H1 (cell line): ENCODE results near the gene CSF3. TPM values are rescaled to one million over a fixed set of nuclear protein-coding genes. Genes with fewer than 3 reads are reported as not detected.

Experiments
- CTCF ChIA-PET: fragments of 300-600 bp; sonication (Branson Sonifier 250); formaldehyde crosslinking; loops from one replicate; lab custom pipeline; 2021; ENCODE audit not compliant: partially characterized antibody; lab: Charles Lee
- POLR2A ChIA-PET: fragments of 300-600 bp; sonication (Branson Sonifier 250); formaldehyde crosslinking; loops from one replicate; lab custom pipeline; 2021; ENCODE audit warnings: inconsistent platforms; ENCODE audit not compliant: partially characterized antibody; lab: Charles Lee
- DNase-seq, 2 experiments: peaks; one replicate each; pipeline versions ENCODE4 v3.0.0 to v3.0.0-alpha.2; 2010 to 2022; ENCODE audit warnings: low spot score in 2 of 2, low read depth in 1 of 2, mixed read lengths in 1 of 2
- FAIRE-seq: peaks from 2 replicates; lab custom pipeline; 2011; peaks lifted over from hg19 to GRCh38; lab: Jason Lieb, UNC
- H2AFZ ChIP-seq: 2 replicates; pipeline ENCODE4 v1.8.1; 2012; ENCODE audit warnings: low read length, inconsistent platforms
- H2AK5ac ChIP-seq: 2 replicates; pipeline ENCODE4 v1.6.1; 2013; ENCODE audit warnings: low read depth, low read length
- H2BK120ac ChIP-seq: replicated peaks from 2 replicates; pipeline ENCODE3; 2013; ENCODE audit warnings: low read depth, low read length, inconsistent platforms
- H2BK12ac ChIP-seq: 2 replicates; pipeline ENCODE4 v1.6.1; 2013; ENCODE audit warnings: low read depth, low read length
- H2BK15ac ChIP-seq: 2 replicates; pipeline ENCODE4 v1.6.1; 2013; ENCODE audit warnings: low read length
- H2BK20ac ChIP-seq: 2 replicates; pipeline ENCODE4 v1.6.1; 2013; ENCODE audit warnings: low read length
- H2BK5ac ChIP-seq: 2 replicates; pipeline ENCODE4 v1.6.1; 2013; ENCODE audit warnings: low read depth, low read length
- H3K14ac ChIP-seq: 2 replicates; pipeline ENCODE4 v1.6.1; 2013; ENCODE audit warnings: inconsistent platforms; ENCODE audit not compliant: insufficient read length
- H3K18ac ChIP-seq: 2 replicates; pipeline ENCODE4 v1.6.1; 2013; ENCODE audit warnings: low read length; ENCODE audit errors: extremely low read depth
- H3K23ac ChIP-seq: 2 replicates; pipeline ENCODE4 v1.6.1; 2013; ENCODE audit warnings: inconsistent platforms; ENCODE audit not compliant: insufficient read length
- H3K23me2 ChIP-seq: 2 replicates; pipeline ENCODE4 v1.6.1; 2013; ENCODE audit warnings: low read depth, low read length
- H3K27ac ChIP-seq: 2 replicates; pipeline ENCODE4 v1.6.1; 2011; ENCODE audit warnings: low read depth, low read length, inconsistent platforms
- H3K27me3 ChIP-seq, 4 experiments: replicated peaks in 1 of 4; 1 replicate in 1 of 4; 2 replicates in 3 of 4; pipeline versions ENCODE4 v1.6.1 to v1.8.1; 2011 to 2013; ENCODE audit warnings: low read length in 3 of 4, mild to moderate bottlenecking in 3 of 4, inconsistent platforms in 2 of 4, mixed read lengths in 2 of 4, moderate library complexity in 1 of 4; ENCODE audit not compliant: control insufficient read depth in 3 of 4, insufficient read depth in 3 of 4; ENCODE audit errors: extremely low read depth in 1 of 4
- H3K36me3 ChIP-seq, 4 experiments: 2 replicates each; pipeline versions ENCODE4 v1.6.1 to v1.8.1; 2011 to 2013; ENCODE audit warnings: mild to moderate bottlenecking in 4 of 4, low read length in 3 of 4, moderate library complexity in 2 of 4, control low read depth in 1 of 4, inconsistent platforms in 1 of 4; ENCODE audit not compliant: insufficient read depth in 4 of 4, control insufficient read depth in 2 of 4
- H3K4ac ChIP-seq: replicated peaks from 2 replicates; pipeline ENCODE3; 2013; ENCODE audit warnings: low read length, low read depth, mixed read lengths, inconsistent platforms; ENCODE audit not compliant: insufficient read length
- H3K4me1 ChIP-seq, 4 experiments: replicated peaks in 1 of 4; 1 replicate in 1 of 4; 2 replicates in 3 of 4; pipeline versions ENCODE4 v1.6.1 to v1.8.1; 2011 to 2013; ENCODE audit warnings: low read length in 3 of 4, inconsistent platforms in 2 of 4, mixed read lengths in 1 of 4; ENCODE audit not compliant: insufficient read depth in 4 of 4, control insufficient read depth in 3 of 4
- H3K4me2 ChIP-seq, 2 experiments: 2 replicates each; pipeline versions ENCODE4 v1.6.1 to v1.8.1; 2011 to 2013; ENCODE audit warnings: low read depth in 2 of 2, low read length in 2 of 2, control low read depth in 1 of 2, inconsistent platforms in 1 of 2, mild to moderate bottlenecking in 1 of 2; ENCODE audit not compliant: insufficient read depth in 1 of 2
- H3K4me3 ChIP-seq, 4 experiments: fragments of 200-600, 300-600 bp in 1 of 4; sonication (generic), shearing (Covaris generic), sonication (Bioruptor Twin) in 1 of 4; 2 replicates each; pipeline versions ENCODE4 v1.5.1 to v1.8.1; 2011 to 2016; ENCODE audit warnings: low read length in 4 of 4, low read depth in 3 of 4, control low read depth in 2 of 4, inconsistent platforms in 2 of 4, mild to moderate bottlenecking in 2 of 4, mixed read lengths in 1 of 4, moderate library complexity in 1 of 4; ENCODE audit not compliant: insufficient read depth in 2 of 4; ENCODE audit errors: extremely low read depth in 1 of 4
- H3K56ac ChIP-seq: replicated peaks from 2 replicates; pipeline ENCODE3; 2013; ENCODE audit warnings: low read depth, mild to moderate bottlenecking, mixed read lengths, low read length, inconsistent platforms; ENCODE audit not compliant: insufficient read length
- H3K79me1 ChIP-seq: 2 replicates; pipeline ENCODE4 v1.6.1; 2013; ENCODE audit warnings: low read depth, low read length, control low read depth
- H3K79me2 ChIP-seq, 2 experiments: 2 replicates each; pipeline versions ENCODE4 v1.6.1 to v1.8.1; 2012 to 2013; ENCODE audit warnings: low read length in 2 of 2, mild to moderate bottlenecking in 2 of 2, inconsistent platforms in 1 of 2; ENCODE audit not compliant: insufficient read depth in 2 of 2, control insufficient read depth in 1 of 2
- H3K9ac ChIP-seq, 4 experiments: replicated peaks in 1 of 4; 1 replicate in 1 of 4; 2 replicates in 3 of 4; pipeline versions ENCODE4 v1.6.1 to v1.8.1; 2011 to 2013; ENCODE audit warnings: low read depth in 3 of 4, low read length in 3 of 4, control low read depth in 2 of 4, mild to moderate bottlenecking in 2 of 4, moderate library complexity in 2 of 4, inconsistent platforms in 1 of 4; ENCODE audit errors: extremely low read depth in 1 of 4
- H3K9me3 ChIP-seq, 2 experiments: 2 replicates each; pipeline versions ENCODE4 v1.6.1 to v1.8.1; 2012 to 2013; ENCODE audit warnings: mild to moderate bottlenecking in 2 of 2, moderate library complexity in 2 of 2, control low read depth in 1 of 2, inconsistent platforms in 1 of 2, low read depth in 1 of 2, low read length in 1 of 2, mixed read lengths in 1 of 2; ENCODE audit not compliant: insufficient read depth in 2 of 2
- H4K20me1 ChIP-seq, 2 experiments: replicated peaks in 1 of 2; 2 replicates each; pipeline versions ENCODE3 to v1.8.1; 2011 to 2013; ENCODE audit warnings: inconsistent platforms in 2 of 2, low read length in 2 of 2, mild to moderate bottlenecking in 1 of 2; ENCODE audit not compliant: insufficient read depth in 2 of 2, control insufficient read depth in 1 of 2
- H4K5ac ChIP-seq: 2 replicates; pipeline ENCODE4 v1.6.1; 2013; ENCODE audit warnings: low read length, low read depth, mixed read lengths, inconsistent platforms; ENCODE audit not compliant: insufficient read length
- H4K8ac ChIP-seq: 2 replicates; pipeline ENCODE4 v1.8.0; 2013; ENCODE audit warnings: mild to moderate bottlenecking, moderate library complexity, low read length, inconsistent platforms; ENCODE audit not compliant: insufficient read depth; ENCODE audit errors: extremely low read depth
- H4K91ac ChIP-seq: replicated peaks from 2 replicates; pipeline ENCODE3; 2013; ENCODE audit warnings: low read length, mixed read lengths, inconsistent platforms; ENCODE audit not compliant: insufficient read length
- BCL11A ChIP-seq, 2 experiments: IDR thresholded peaks; one replicate each; pipeline ENCODE4 v1.6.1; 2011; ENCODE audit warnings: low read depth in 2 of 2, low read length in 2 of 2, mild to moderate bottlenecking in 2 of 2
- NANOG ChIP-seq: IDR thresholded peaks from 2 replicates; pipeline ENCODE4 v1.6.1; 2011; ENCODE audit warnings: low read length, low read depth, mild to moderate bottlenecking, inconsistent platforms; ENCODE audit not compliant: insufficient read depth, poor library complexity, severe bottlenecking
- WGBS, 2 experiments: shearing (Covaris generic) in 1 of 2; methylation state at CpG; one replicate each; pipeline versions ENCODE4 v1.1.6 to v1.1.7; 2013 to 2015; ENCODE audit warnings: low lambda C conversion rate in 2 of 2, mixed read lengths in 2 of 2, inconsistent platforms in 1 of 2, low coverage in 1 of 2, missing lambda C conversion rate in 1 of 2; ENCODE audit not compliant: insufficient replicate concordance in 2 of 2, insufficient coverage in 1 of 2, insufficient read length in 1 of 2; ENCODE audit errors: extremely low coverage in 1 of 2, missing lambda C conversion rate in 1 of 2; 5-methylcytosine and 5-hydroxymethylcytosine counted together
- polyA plus RNA-seq, 7 experiments: library from polyadenylated mRNA; depleted of rRNA in 3 of 7; stranded (reverse) in 5 of 7; unstranded in 2 of 7; fragments of >200 nt in 5 of 7; fragments of 200-250 nt in 2 of 7; gene quantifications; 1 replicate in 5 of 7; 2 replicates in 1 of 7; 4 replicates in 1 of 7; pipeline versions ENCODE4 v1.2.1 to v1.2.3, GENCODE V29; 2011 to 2013; ENCODE audit warnings: missing spikeins in 2 of 7, mixed read lengths in 2 of 7
- total RNA-seq: library from RNA; stranded (reverse); fragmentation: NEBNext Ultra II Directional; extraction: Animal tissue kit (Norgen Biotek cat#: 25700); gene quantifications from 2 replicates; pipeline ENCODE4 v1.2.1, GENCODE V29; 2021

The CSF3 gene
- total and polyA plus RNA-seq, 2 of the 8 experiments (the other 6 are each of a cell fraction or from before 2014, with no cell fraction given), result 0.03 TPM; not detected in 1

GRCh38 chr17:39971076-39971603, 44.1 kb upstream of the CSF3 start:
- DNase-seq, result no peak
- Histone ChIP-seq H2BK5ac (no peak overlapping the region), H3K56ac (no peak overlapping the region), H2AFZ (no peak overlapping the region), H3K4me3 (no peak overlapping the region), H2BK15ac (no peak overlapping the region), H2BK120ac (no peak overlapping the region), H3K23me2 (no peaks in the 10 kb centered on the region), H3K27me3 (peaks cover 0 to 3% (median 1%) of the 10 kb centered on the region in 4 experiments; a peak in 3 of 7 replicates), H3K4me1 (no peaks in the 10 kb centered on the region), H4K91ac (no peak overlapping the region), H3K9me3 (no peaks in the 10 kb centered on the region), H3K4ac (no peak overlapping the region), H3K79me2 (no peaks in the 10 kb centered on the region), H3K14ac (no peak overlapping the region), H3K18ac (no peak overlapping the region), H3K79me1 (no peaks in the 10 kb centered on the region), H3K4me2 (no peak overlapping the region), H2AK5ac (no peak overlapping the region), H4K5ac (no peak overlapping the region), H2BK20ac (no peak overlapping the region), H3K9ac (no peak overlapping the region), H3K27ac (no peak overlapping the region), H4K20me1 (no peaks in the 10 kb centered on the region), H4K8ac (no peak overlapping the region), H2BK12ac (no peak overlapping the region), H3K23ac (no peak overlapping the region), H3K36me3 (no peaks in the 10 kb centered on the region)
- CTCF ChIA-PET, result interaction anchor here (0.6 to 11.9 kb wide), 5 partner anchors 9 to 191 kb away, joined by 3 to 96 read pairs (median 4); partner anchors contain the start of genes GSDMA and PSMD3
- no peak for FAIRE-seq
- 96% methylated on average over 4 of the region's 4 CpGs; no CpG with 5 or more reads in 1 of the 2 experiments for WGBS, 2 experiments
- no peak for TF ChIP-seq NANOG
- TF ChIP-seq BCL11A (IDR thresholded peaks at IDR 0.05; ENCODE audit: low read depth in 2 of 2, low read length in 2 of 2), result no peak
- POLR2A ChIA-PET, result interaction anchor here (0.7 to 2.0 kb wide), 2 partner anchors 9 to 12 kb away, joined by 3 to 7 read pairs; partner anchors contain the start of gene PSMD3
